Kidney (tissue), 14 donors: ENCODE results near the gene CDH13. TPM values are rescaled to one million over a fixed set of nuclear protein-coding genes. Genes with fewer than 3 reads are reported as not detected.

Source experiments
- DNase-seq, 5 donors: peaks; one replicate each; pipeline ENCODE4 v3.0.0-alpha.2; 2013 to 2020
- FAIRE-seq: peaks from 2 replicates; lab custom pipeline; 2012; peaks lifted over from hg19 to GRCh38; lab: Jason Lieb, UNC
- H3K27ac ChIP-seq, 2 donors: one replicate each; pipeline ENCODE4 v1.7.0; 2013; ENCODE audit warnings: low read depth in 2 of 2, low read length in 2 of 2, inconsistent platforms in 1 of 2
- H3K27me3 ChIP-seq: one replicate; pipeline ENCODE4 v1.7.1; 2013; ENCODE audit warnings: low read length, inconsistent platforms; ENCODE audit not compliant: control insufficient read depth, insufficient read depth
- H3K36me3 ChIP-seq, 3 donors: one replicate each; pipeline versions ENCODE4 v1.7.0 to v1.7.1; 2013; ENCODE audit warnings: low read length in 3 of 3, control low read depth in 1 of 3, inconsistent platforms in 1 of 3; ENCODE audit not compliant: insufficient read depth in 3 of 3, control insufficient read depth in 2 of 3
- H3K4me1 ChIP-seq, 3 donors: one replicate each; pipeline versions ENCODE4 v1.7.0 to v1.7.1; 2013; ENCODE audit warnings: low read length in 3 of 3, inconsistent platforms in 1 of 3, low read depth in 1 of 3; ENCODE audit not compliant: control insufficient read depth in 2 of 3, insufficient read depth in 2 of 3
- H3K4me3 ChIP-seq, 3 donors: one replicate each; pipeline versions ENCODE4 v1.7.0 to v1.8.1; 2013; ENCODE audit warnings: low read length in 3 of 3, control low read depth in 1 of 3, inconsistent platforms in 1 of 3
- H3K9ac ChIP-seq, 3 donors: one replicate each; pipeline versions ENCODE4 v1.7.0 to v1.7.1; 2013; ENCODE audit warnings: low read length in 3 of 3, control low read depth in 1 of 3, inconsistent platforms in 1 of 3
- H3K9me3 ChIP-seq, 3 donors: one replicate each; pipeline versions ENCODE4 v1.7.0 to v1.7.1; 2013; ENCODE audit warnings: low read length in 3 of 3, control low read depth in 1 of 3, inconsistent platforms in 1 of 3; ENCODE audit not compliant: control insufficient read depth in 2 of 3, insufficient read depth in 1 of 3
- CTCF ChIP-seq: IDR thresholded peaks from 3 replicates; pipeline ENCODE4 v1.5.1; 2012; ENCODE audit warnings: mild to moderate bottlenecking, moderate library complexity, borderline replicate concordance; ENCODE audit not compliant: insufficient read depth; ENCODE audit errors: extremely low read depth
- intact Hi-C: fragments of 100-400 bp; cut with DNase I; formaldehyde crosslinking; loops from one replicate; pipeline ENCODE4 v1.11.1; 2022
- polyA plus RNA-seq: library from polyadenylated mRNA; stranded (reverse); fragments of 350-450 nt; fragmentation: Illumina TruSeq; extraction: RNeasy Lipid Tissue Mini Kit (QIAGEN cat#74804); gene quantifications from one replicate; pipeline ENCODE4 v1.2.3, GENCODE V29; 2014; ENCODE audit warnings: low read depth, low replicate concordance; ENCODE audit not compliant: insufficient read depth
- total RNA-seq: library from RNA; stranded (reverse); fragmentation: NEBNext Ultra II Directional; extraction: Animal tissue kit (Norgen Biotek cat#: 25700); gene quantifications from one replicate; pipeline ENCODE4 v1.2.1, GENCODE V29; 2021
- donor health status: control.
- donor health status: control.
- donor health status: control.
- donor health status: control.
- donor health status: control.
- donor health status: DM: yes; HTN: yes; CAD: no.
- donor health status: Normal renal cell carcinoma (clear cell type).

Gene CDH13
- total and polyA plus RNA-seq, 2 donors from 2014 or later: 4.8 to 13.8 TPM

- DNase-seq: no peak
- intact Hi-C loops: no loop called here
- peaks cover 15% of the 10 kb centered on the region for H3K27me3 ChIP-seq
- H3K4me3 ChIP-seq: no peak overlapping the region
- no peak for TF ChIP-seq CTCF
- no peak overlapping the region for H3K27ac ChIP-seq
- no peaks in the 10 kb centered on the region for H3K36me3 ChIP-seq
- H3K9me3 ChIP-seq: no peaks in the 10 kb centered on the region
- peaks cover 0 to 4% (median 0%) of the 10 kb centered on the region in 3 donors for H3K4me1 ChIP-seq
- FAIRE-seq: no peak
- no peak overlapping the region for H3K9ac ChIP-seq
These were observed 2.8 kb downstream of the CDH13 start for GRCh38 chr16:82629441-82630027.

DNA sequence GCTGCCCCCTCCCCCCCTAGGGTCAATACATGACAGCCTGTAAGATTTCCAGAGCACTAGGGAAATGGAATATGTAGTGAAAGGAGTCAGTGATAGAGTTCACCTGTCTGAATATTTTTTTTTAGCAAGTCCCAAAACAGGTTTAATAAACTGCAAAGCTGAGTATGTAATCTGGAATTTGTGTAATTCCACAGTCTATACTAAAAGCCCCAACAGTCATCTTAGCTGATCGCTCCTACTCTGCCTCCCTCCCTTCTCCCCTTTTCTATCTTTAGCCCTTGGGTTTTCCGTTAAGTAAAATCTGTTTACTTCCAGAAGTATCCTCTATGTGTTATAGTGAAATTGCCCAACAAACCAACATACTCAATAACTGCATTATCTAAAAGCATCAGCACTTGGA is 3.5 kb downstream of the CDH13 start:
- H3K4me3 ChIP-seq: no peak overlapping the region
- H3K27me3 ChIP-seq: peaks cover 15% of the 10 kb centered on the region
- H3K27ac ChIP-seq: no peak overlapping the region
- FAIRE-seq (no peak), DNase-seq (no peak)
- no peak overlapping the region for H3K9ac ChIP-seq
- peaks cover 0 to 4% (median 0%) of the 10 kb centered on the region in 3 donors for H3K4me1 ChIP-seq
- intact Hi-C loops: no loop called here
- no peaks in the 10 kb centered on the region for H3K36me3 ChIP-seq
- no peaks in the 10 kb centered on the region for H3K9me3 ChIP-seq
- no peak for TF ChIP-seq CTCF

DNA sequence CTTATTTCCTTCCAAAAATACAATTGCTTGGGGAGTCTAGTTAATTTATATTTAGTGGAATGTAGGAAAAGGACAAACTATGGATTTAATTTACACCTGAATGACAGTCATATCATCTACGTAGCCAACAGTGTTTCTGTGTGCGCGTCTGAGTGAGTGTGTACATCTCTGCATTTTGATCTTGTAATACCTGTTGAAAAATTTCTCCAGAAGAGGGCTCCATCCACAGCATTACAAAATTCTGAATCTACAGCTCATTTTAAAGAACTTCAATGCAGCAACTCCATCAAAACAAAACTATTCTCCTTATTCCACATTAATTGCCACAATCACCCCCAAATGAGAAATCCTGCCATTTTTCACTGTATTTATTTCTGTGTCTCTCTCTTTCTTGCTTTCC is 3.9 kb downstream of the CDH13 start:
- DNase-seq (peak in 1 of 5 donors; percentile 44), FAIRE-seq (no peak)
- TF ChIP-seq CTCF: peak; percentile 8
- Histone ChIP-seq H3K27me3 (peaks cover 10% of the 10 kb centered on the region), H3K36me3 (no peaks in the 10 kb centered on the region), H3K4me1 (peaks cover 0 to 4% (median 0%) of the 10 kb centered on the region in 3 donors), H3K4me3 (no peak overlapping the region), H3K9ac (no peak overlapping the region), H3K9me3 (no peaks in the 10 kb centered on the region), H3K27ac (no peak overlapping the region)
- intact Hi-C loops: no loop called here
